GM10847 (cell line): ENCODE data around the gene SVOPL.

Source experiments
- POLR2A ChIP-seq: IDR thresholded peaks from 2 replicates; pipeline ENCODE4 v1.6.1; 2011; ENCODE audit not compliant: insufficient read length; ENCODE audit errors: extremely low read depth

Gene SVOPL

GRCh38 chr7:138632826-138633602, 68.1 kb downstream of the SVOPL start:
- no peak for TF ChIP-seq POLR2A

GRCh38 chr7:138632384-138632783, 68.8 kb downstream of the SVOPL start:
- no peak for TF ChIP-seq POLR2A

- no peak for TF ChIP-seq POLR2A
These were observed 71.0 kb downstream of the SVOPL start for GRCh38 chr7:138630059-138630610.

GRCh38 chr7:138627361-138627760, 73.8 kb downstream of the SVOPL start:
- TF ChIP-seq POLR2A: no peak

- TF ChIP-seq POLR2A: no peak
These were observed 74.3 kb downstream of the SVOPL start for GRCh38 chr7:138626846-138627245.

GRCh38 chr7:138625849-138626230, 75.3 kb downstream of the SVOPL start:
- no peak for TF ChIP-seq POLR2A

GRCh38 chr7:138625084-138625848, 75.9 kb downstream of the SVOPL start:
- no peak for TF ChIP-seq POLR2A

GRCh38 chr7:138622841-138623240, 78.3 kb downstream of the SVOPL start:
- no peak for TF ChIP-seq POLR2A

- no peak for TF ChIP-seq POLR2A
These were observed 82.2 kb downstream of the SVOPL start for GRCh38 chr7:138618933-138619332.

- TF ChIP-seq POLR2A: no peak
These were observed 82.7 kb downstream of the SVOPL start for GRCh38 chr7:138618506-138618905.

- TF ChIP-seq POLR2A: no peak
These were observed 85.1 kb downstream of the SVOPL start for GRCh38 chr7:138616085-138616484.

- no peak for TF ChIP-seq POLR2A
These were observed 87.5 kb downstream of the SVOPL start for GRCh38 chr7:138613630-138614029.

GRCh38 chr7:138610671-138611170, 90.4 kb downstream of the SVOPL start:
- TF ChIP-seq POLR2A: no peak

GRCh38 chr7:138608275-138608674, 92.9 kb downstream of the SVOPL start:
- TF ChIP-seq POLR2A: no peak

GRCh38 chr7:138607216-138608126, 93.7 kb downstream of the SVOPL start:
- TF ChIP-seq POLR2A: no peak

GRCh38 chr7:138606236-138606635, 94.9 kb downstream of the SVOPL start:
- no peak for TF ChIP-seq POLR2A
